GM23338 (cell line): ENCODE data around the gene DEFB131A. TPM values are rescaled to one million over a fixed set of nuclear protein-coding genes. Genes with fewer than 3 reads are reported as not detected.
"Not testable (repeated sequence)": the region's sequence is repeated elsewhere in the genome, so short reads cannot be mapped to it uniquely, and the experiment has no call there.

Experiments
- ATAC-seq: fragments of 200-7000 bp; cut with Tn5 transposase; 3 replicates; pipeline ENCODE4 v1.9.1; 2020
- DNase-seq: peaks from one replicate; pipeline ENCODE4 v3.0.0-alpha.2; 2015; ENCODE audit warnings: low spot score
- H2AFZ ChIP-seq: fragments of 200-600 bp; sonication (generic); 2 replicates; pipeline ENCODE4 v1.8.0; 2016; ENCODE audit warnings: antibody characterized with exemption, mild to moderate bottlenecking, moderate library complexity
- H3F3A ChIP-seq: fragments of 200-600 bp; sonication (generic); replicated peaks from 2 replicates; pipeline ENCODE4 v1.8.0; 2017; ENCODE audit warnings: antibody characterized with exemption, mixed run types, low read depth
- H3K27ac ChIP-seq: fragments of 200-600 bp; sonication (generic); 2 replicates; pipeline ENCODE4 v1.6.1; 2016; ENCODE audit warnings: low read depth
- H3K27me3 ChIP-seq: fragments of 200-600 bp; sonication (generic); 2 replicates; pipeline ENCODE4 v1.8.0; 2016; ENCODE audit warnings: mild to moderate bottlenecking, mixed run types, moderate library complexity; ENCODE audit not compliant: insufficient read depth
- H3K36me3 ChIP-seq: fragments of 200-600 bp; sonication (generic); 2 replicates; pipeline ENCODE4 v1.8.0; 2016; ENCODE audit warnings: mild to moderate bottlenecking; ENCODE audit not compliant: insufficient read depth
- H3K4me1 ChIP-seq: fragments of 200-600 bp; sonication (generic); 2 replicates; pipeline ENCODE4 v1.8.0; 2016; ENCODE audit warnings: mild to moderate bottlenecking, moderate library complexity; ENCODE audit not compliant: insufficient read depth
- H3K4me2 ChIP-seq: fragments of 200-600 bp; sonication (generic); 2 replicates; pipeline ENCODE4 v1.7.1; 2017; ENCODE audit warnings: mixed run types
- H3K4me3 ChIP-seq: fragments of 200-600 bp; sonication (generic); 2 replicates; pipeline ENCODE4 v1.6.1; 2016; ENCODE audit warnings: mixed run types
- H3K79me2 ChIP-seq: fragments of 200-600 bp; sonication (generic); replicated peaks from 2 replicates; pipeline ENCODE4 v1.8.0; 2017; ENCODE audit warnings: mild to moderate bottlenecking; ENCODE audit not compliant: insufficient read depth
- H3K9me2 ChIP-seq: fragments of 200-600 bp; sonication (generic); 2 replicates; pipeline ENCODE4 v1.8.0; 2017; ENCODE audit not compliant: insufficient read depth
- H4K20me1 ChIP-seq: fragments of 200-600 bp; sonication (generic); replicated peaks from 2 replicates; pipeline ENCODE4 v1.8.0; 2017; ENCODE audit warnings: mild to moderate bottlenecking; ENCODE audit not compliant: insufficient read depth
- H3K27ac Mint-ChIP-seq: 2 replicates; pipeline ENCODE4 v1.8.0; 2020; ENCODE audit warnings: inconsistent platforms, mild to moderate bottlenecking, moderate library complexity, mixed read lengths
- H3K27me3 Mint-ChIP-seq: 3 replicates; pipeline ENCODE4 v1.8.0; 2022; ENCODE audit warnings: low read depth, mild to moderate bottlenecking, moderate library complexity, mixed read lengths, inconsistent platforms; ENCODE audit not compliant: insufficient read depth, poor library complexity
- H3K36me3 Mint-ChIP-seq: 3 replicates; pipeline ENCODE4 v1.8.0; 2021; ENCODE audit warnings: low read depth, mild to moderate bottlenecking, inconsistent platforms, moderate library complexity, mixed read lengths
- H3K4me1 Mint-ChIP-seq: 3 replicates; pipeline ENCODE4 v1.8.0; 2020; ENCODE audit warnings: mild to moderate bottlenecking, inconsistent platforms, mixed read lengths
- H3K4me3 Mint-ChIP-seq: 3 replicates; pipeline ENCODE4 v1.8.0; 2021; ENCODE audit warnings: moderate library complexity, mild to moderate bottlenecking, inconsistent platforms, mixed read lengths
- H3K9me3 Mint-ChIP-seq: 3 replicates; pipeline ENCODE4 v1.8.0; 2020; ENCODE audit warnings: moderate library complexity, mild to moderate bottlenecking, inconsistent platforms, mixed read lengths
- CTCF ChIP-seq, 2 experiments: fragments of 200-600 bp in 1 of 2; sonication (generic) in 1 of 2; conservative IDR thresholded peaks; 2 replicates each; pipeline versions ENCODE4 v1.5.1 to v1.6.1; 2016 to 2017; ENCODE audit warnings: antibody characterized with exemption in 2 of 2, low read depth in 2 of 2, mild to moderate bottlenecking in 2 of 2, moderate library complexity in 1 of 2
- polyA plus RNA-seq: library from polyadenylated mRNA; unstranded; fragments of >200 nt; fragmentation: Nextera tagmentation; extraction: Ambion mirVana; gene quantifications from 2 replicates; pipeline ENCODE4 v1.2.1, GENCODE V29; 2016
- total RNA-seq: library from RNA; depleted of rRNA; stranded (reverse); fragments of >200 nt; shearing (Covaris generic); gene quantifications from 2 replicates; pipeline ENCODE4 v1.2.3, GENCODE V29; 2014

DEFB131A gene
- total and polyA plus RNA-seq, 2 experiments from 2014 or later: not detected

- H3K9me2 ChIP-seq, H3K4me3 Mint-ChIP-seq, H3K4me3 ChIP-seq, H3F3A ChIP-seq, H3K79me2 ChIP-seq, H3K36me3 Mint-ChIP-seq, H3K4me1 ChIP-seq, H3K4me1 Mint-ChIP-seq, H2AFZ ChIP-seq, H3K27ac Mint-ChIP-seq, DNase-seq, H4K20me1 ChIP-seq, H3K9me3 Mint-ChIP-seq, ATAC-seq, H3K4me2 ChIP-seq, H3K27ac ChIP-seq, H3K36me3 ChIP-seq: not testable (repeated sequence)
- peaks cover 12% of the 10 kb centered on the region for H3K27me3 Mint-ChIP-seq
- H3K27me3 ChIP-seq: peaks cover 13% of the 10 kb centered on the region; the same call in 1 of the 2 replicates
Measured at GRCh38 chr4:9494256-9495035, 50.2 kb downstream of the DEFB131A start.

GRCh38 chr4:9495443-9495842 lies 51.2 kb downstream of the DEFB131A start:
- H3K4me3 Mint-ChIP-seq, H2AFZ ChIP-seq, ATAC-seq, H3K27ac ChIP-seq, H3K9me2 ChIP-seq, H3K4me3 ChIP-seq, H3K4me1 ChIP-seq, H3K9me3 Mint-ChIP-seq, H3K36me3 ChIP-seq, H3K4me1 Mint-ChIP-seq, H3K4me2 ChIP-seq, H3K79me2 ChIP-seq, H3K36me3 Mint-ChIP-seq, H4K20me1 ChIP-seq, H3K27ac Mint-ChIP-seq, H3F3A ChIP-seq: not testable (repeated sequence)
- peak; percentile 92 for DNase-seq
- peaks cover 12% of the 10 kb centered on the region for H3K27me3 Mint-ChIP-seq
- peak; percentile 60 to 83 for TF ChIP-seq CTCF (conservative IDR thresholded peaks at IDR 0.05; ENCODE audit: low read depth in 2 of 2)
- H3K27me3 ChIP-seq: peaks cover 13% of the 10 kb centered on the region; the same call in 1 of the 2 replicates

- H2AFZ ChIP-seq, H3K9me2 ChIP-seq, H3K36me3 ChIP-seq, H3K27ac Mint-ChIP-seq, H3F3A ChIP-seq, ATAC-seq, H3K4me1 ChIP-seq, H3K27ac ChIP-seq, H3K36me3 Mint-ChIP-seq, H4K20me1 ChIP-seq, H3K9me3 Mint-ChIP-seq, H3K4me1 Mint-ChIP-seq, H3K79me2 ChIP-seq: not testable (repeated sequence)
- Histone ChIP-seq H3K4me2 (peak overlapping the region; percentile 79), H3K27me3 (peaks cover 13% of the 10 kb centered on the region; the same call in 1 of the 2 replicates), H3K4me3 (peak overlapping the region; percentile 62)
- H3K4me3 Mint-ChIP-seq: peak overlapping the region; percentile 82
- H3K27me3 Mint-ChIP-seq: peaks cover 12% of the 10 kb centered on the region
- peak; percentile 15 for DNase-seq
Measured at GRCh38 chr4:9497575-9498467, 53.6 kb downstream of the DEFB131A start.
